B cell (primary cell): ENCODE results near the gene STK38L. TPM values are rescaled to one million over a fixed set of nuclear protein-coding genes. Genes with fewer than 3 reads are reported as not detected.

Source experiments
- ATAC-seq: fragments of 200-7000 bp; cut with Tn5 transposase; one replicate; pipeline ENCODE4 v1.10.0; 2021; ENCODE audit warnings: low read depth, mild to moderate bottlenecking, moderate number of reproducible peaks, moderate library complexity
- CTCF ChIA-PET: fragments of 350-600 bp; sonication (Branson Sonifier 250); formaldehyde crosslinking; loops from one replicate; lab custom pipeline; 2021; ENCODE audit warnings: antibody characterized with exemption, inconsistent platforms; lab: Charles Lee
- POLR2A ChIA-PET: fragments of 350-600 bp; sonication (Branson Sonifier 250); formaldehyde crosslinking; loops from one replicate; lab custom pipeline; 2021; ENCODE audit warnings: antibody characterized with exemption; lab: Charles Lee
- DNase-seq: peaks from one replicate; pipeline ENCODE4 v3.0.0; 2013
- H2AFZ ChIP-seq: 2 replicates; pipeline ENCODE4 v1.6.1; 2012; ENCODE audit warnings: mild to moderate bottlenecking, low read depth, low read length; ENCODE audit not compliant: insufficient read depth, poor library complexity, severe bottlenecking
- H3K27ac ChIP-seq, 2 donors: 1 replicate in 1 of 2; 2 replicates in 1 of 2; pipeline ENCODE4 v1.5.1; 2012 to 2013; ENCODE audit warnings: low read length in 2 of 2, mild to moderate bottlenecking in 2 of 2, moderate library complexity in 1 of 2
- H3K27me3 ChIP-seq, 4 experiments: fragments of 200-600 bp in 1 of 4; sonication (generic) in 1 of 4; replicated peaks in 1 of 4; 1 replicate in 2 of 4; 2 replicates in 2 of 4; pipeline versions ENCODE4 v1.6.1 to v1.7.0; 2013 to 2016; ENCODE audit warnings: low read length in 3 of 4, mild to moderate bottlenecking in 2 of 4, mixed read lengths in 1 of 4, moderate library complexity in 1 of 4; ENCODE audit not compliant: insufficient read depth in 4 of 4, control insufficient read depth in 3 of 4; ENCODE audit errors: control extremely low read depth in 1 of 4
- H3K36me3 ChIP-seq, 2 experiments: replicated peaks in 1 of 2; 1 replicate in 1 of 2; 2 replicates in 1 of 2; pipeline versions ENCODE4 v1.6.1 to v1.7.1; 2013; ENCODE audit warnings: low read length in 1 of 2; ENCODE audit not compliant: insufficient read depth in 2 of 2, control insufficient read depth in 1 of 2; ENCODE audit errors: control extremely low read depth in 1 of 2, extremely low read depth in 1 of 2
- H3K4me1 ChIP-seq, 2 donors: fragments of 200-600 bp in 1 of 2; sonication (generic) in 1 of 2; 1 replicate in 1 of 2; 2 replicates in 1 of 2; pipeline versions ENCODE4 v1.5.1 to v1.6.1; 2013 to 2017; ENCODE audit warnings: low read length in 2 of 2; ENCODE audit not compliant: control insufficient read depth in 2 of 2, insufficient read depth in 2 of 2
- H3K4me2 ChIP-seq: replicated peaks from 2 replicates; pipeline ENCODE3; 2012; ENCODE audit warnings: mild to moderate bottlenecking, low read depth, low read length; ENCODE audit not compliant: poor library complexity, severe bottlenecking
- H3K4me3 ChIP-seq, 5 experiments: fragments of 200-600 bp in 1 of 5; sonication (generic) in 1 of 5; 1 replicate in 3 of 5; 2 replicates in 2 of 5; pipeline versions ENCODE4 v1.5.1 to v1.7.0; 2011 to 2016; ENCODE audit warnings: low read length in 4 of 5, mild to moderate bottlenecking in 4 of 5, low read depth in 2 of 5, control low read depth in 1 of 5, moderate library complexity in 1 of 5; ENCODE audit not compliant: insufficient read depth in 1 of 5; ENCODE audit errors: control extremely low read depth in 1 of 5, extremely low read depth in 1 of 5
- H3K79me2 ChIP-seq: fragments of 200-600 bp; sonication (generic); one replicate; pipeline ENCODE4 v1.6.0; 2016; ENCODE audit warnings: low read length; ENCODE audit not compliant: control insufficient read depth, insufficient read depth
- H3K9ac ChIP-seq: fragments of 200-600 bp; sonication (generic); 2 replicates; pipeline ENCODE4 v1.6.1; 2017; ENCODE audit warnings: mild to moderate bottlenecking, low read length, moderate library complexity
- H3K9me3 ChIP-seq, 3 donors: one replicate each; pipeline versions ENCODE4 v1.6.1 to v1.7.1; 2013; ENCODE audit warnings: low read length in 2 of 3; ENCODE audit not compliant: control insufficient read depth in 2 of 3, insufficient read depth in 1 of 3; ENCODE audit errors: control extremely low read depth in 1 of 3
- H4K20me1 ChIP-seq: 2 replicates; pipeline ENCODE4 v1.6.0; 2012; ENCODE audit warnings: mild to moderate bottlenecking, low read length; ENCODE audit not compliant: insufficient read depth, control insufficient read depth, poor library complexity, severe bottlenecking
- H3K27ac Mint-ChIP-seq: one replicate; pipeline ENCODE4 v1.8.0; 2021; ENCODE audit warnings: mixed read lengths
- H3K27me3 Mint-ChIP-seq: one replicate; pipeline ENCODE4 v1.8.0; 2021; ENCODE audit warnings: mixed read lengths
- H3K4me1 Mint-ChIP-seq: one replicate; pipeline ENCODE4 v1.8.0; 2021; ENCODE audit warnings: mixed read lengths
- H3K4me3 Mint-ChIP-seq: one replicate; pipeline ENCODE4 v1.8.0; 2021; ENCODE audit warnings: mixed read lengths
- H3K9me3 Mint-ChIP-seq: one replicate; pipeline ENCODE4 v1.8.0; 2022; ENCODE audit warnings: mixed read lengths; ENCODE audit not compliant: insufficient read depth
- CTCF ChIP-seq: fragments of 200-600 bp; IDR thresholded peaks from one replicate; pipeline ENCODE4 v1.8.0; 2022; ENCODE audit warnings: antibody characterized with exemption, mild to moderate bottlenecking
- EZH2 ChIP-seq: IDR thresholded peaks from 2 replicates; pipeline ENCODE4 v1.6.1; 2012; ENCODE audit warnings: borderline replicate concordance, low read depth, mild to moderate bottlenecking, moderate library complexity, low read length; ENCODE audit not compliant: insufficient read depth, poor library complexity, severe bottlenecking
- WGBS: methylation state at CpG from one replicate; pipeline ENCODE4 v1.1.5; 2013; ENCODE audit warnings: missing lambda C conversion rate; ENCODE audit not compliant: insufficient coverage; 5-methylcytosine and 5-hydroxymethylcytosine counted together
- intact Hi-C: fragments of 100-400 bp; cut with micrococcal nuclease; formaldehyde crosslinking; loops from one replicate; pipeline ENCODE4 v1.10.0; 2022
- polyA plus RNA-seq: library from polyadenylated mRNA; depleted of rRNA; stranded (reverse); fragments of >200 nt; gene quantifications from 2 replicates; pipeline ENCODE4 v1.2.3, GENCODE V29; 2012
- total RNA-seq, 2 donors: library from RNA; stranded (reverse); fragments of 120-200 nt in 1 of 2; gene quantifications; 1 replicate in 1 of 2; 2 replicates in 1 of 2; pipeline versions ENCODE4 v1.2.3 to v1.2.4, GENCODE V29; 2013 to 2022

STK38L gene
- total and polyA plus RNA-seq, 2 donors (not counting 1 experiment from before 2014, with no cell fraction given), result 5.5 to 21.2 TPM

DNA sequence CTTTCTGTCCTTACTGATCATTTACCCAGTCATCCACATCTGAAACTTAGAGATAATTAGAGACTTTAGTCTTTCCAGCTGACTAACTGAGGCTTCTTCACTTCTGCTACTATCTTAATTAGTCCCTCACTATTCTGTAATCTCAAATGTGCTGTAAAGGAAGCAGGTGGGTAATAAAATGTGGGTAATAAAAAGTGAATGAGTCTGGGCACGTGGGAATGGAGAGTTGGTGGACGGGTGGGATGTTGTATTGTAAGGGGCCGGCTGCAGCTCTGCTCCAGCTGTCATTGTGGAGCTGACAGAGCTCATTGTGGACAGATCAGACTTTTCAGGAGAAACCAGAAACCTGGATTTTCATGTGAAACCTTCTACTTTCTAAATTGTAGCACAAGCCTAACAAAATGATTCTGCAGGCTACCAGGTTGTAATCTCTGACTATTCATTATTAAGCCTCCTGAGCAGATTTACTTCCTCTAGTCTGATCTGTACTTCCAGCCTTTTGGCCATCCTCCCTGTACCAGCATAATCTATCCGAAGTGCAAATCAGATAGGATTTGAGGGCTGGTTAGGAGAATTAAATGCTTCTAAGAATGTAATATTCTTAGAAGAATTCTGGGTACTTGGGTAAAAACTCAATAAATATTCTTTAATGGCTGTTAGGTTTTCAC lies 46.5 kb downstream of the STK38L start:
- ATAC-seq (no peak), DNase-seq (no peak)
- TF ChIP-seq CTCF (no peak), EZH2 (no peak)
- Histone ChIP-seq H2AFZ (no peak overlapping the region), H3K36me3 (no peaks in the 10 kb centered on the region), H3K27ac (no peak overlapping the region), H3K9me3 (no peaks in the 10 kb centered on the region), H3K79me2 (peaks cover 14% of the 10 kb centered on the region), H3K4me2 (no peak overlapping the region), H3K27me3 (no peaks in the 10 kb centered on the region), H3K4me1 (peaks cover 3 to 9% of the 10 kb centered on the region in 2 donors), H3K4me3 (no peak overlapping the region), H4K20me1 (no peaks in the 10 kb centered on the region), H3K9ac (no peak overlapping the region)
- ChIA-PET POLR2A (no interaction called here), CTCF (interaction anchor here (0.7 kb wide), 1 partner anchor 11 kb away, joined by 4 read pairs; no protein-coding TSS in a partner anchor)
- H3K27me3 Mint-ChIP-seq, result no peaks in the 10 kb centered on the region
- H3K9me3 Mint-ChIP-seq, result no peaks in the 10 kb centered on the region
- H3K27ac Mint-ChIP-seq, result no peak overlapping the region
- H3K4me1 Mint-ChIP-seq, result peaks cover 17% of the 10 kb centered on the region
- intact Hi-C loops, result no loop called here
- 76% methylated on average over 3 of the region's 4 CpGs for WGBS
- H3K4me3 Mint-ChIP-seq, result no peak overlapping the region

- no peaks in the 10 kb centered on the region for H3K9me3 Mint-ChIP-seq
- CTCF ChIA-PET, result no interaction called here
- Histone ChIP-seq H3K36me3 (no peaks in the 10 kb centered on the region), H3K4me2 (no peak overlapping the region), H3K4me3 (no peak overlapping the region), H3K4me1 (peaks cover 3 to 9% of the 10 kb centered on the region in 2 donors), H3K27me3 (no peaks in the 10 kb centered on the region), H3K79me2 (peaks cover 14% of the 10 kb centered on the region), H2AFZ (no peak overlapping the region), H3K9ac (no peak overlapping the region), H3K27ac (no peak overlapping the region), H3K9me3 (no peaks in the 10 kb centered on the region), H4K20me1 (no peaks in the 10 kb centered on the region)
- WGBS, result 60% methylated on average over 1 of the region's 1 CpG
- no peak overlapping the region for H3K4me3 Mint-ChIP-seq
- H3K27me3 Mint-ChIP-seq, result no peaks in the 10 kb centered on the region
- H3K4me1 Mint-ChIP-seq, result peaks cover 18% of the 10 kb centered on the region
- H3K27ac Mint-ChIP-seq, result no peak overlapping the region
- no peak for TF ChIP-seq CTCF
- no peak for TF ChIP-seq EZH2
- no peak for DNase-seq
- POLR2A ChIA-PET, result no interaction called here
- ATAC-seq, result no peak
- intact Hi-C loops, result no loop called here
These were observed 47.8 kb downstream of the STK38L start for GRCh38 chr12:27291862-27292261.
